Stimulated activated naive B cell treated with anti-CD40 and anti-IgM and Interleukin-4, amounts not matched to agents 10 μg/mL and 1 μg/mL and 100 μg/mL, for 72 hours (primary cell): ENCODE results near the gene FZD8.

Source experiments
- ATAC-seq, 2 donors: fragments of 150-1000 bp; cut with Tn5 transposase; replicated peaks; 2 replicates each; pipeline ENCODE4 v1.10.0; 2021; ENCODE audit warnings: moderate library complexity in 1 of 2
- DNase-seq: peaks from one replicate; pipeline ENCODE4 v3.0.0; 2021
- H3K27ac Mint-ChIP-seq: one replicate; pipeline ENCODE4 v1.8.0; 2022; ENCODE audit warnings: mild to moderate bottlenecking, mixed read lengths
- H3K27me3 Mint-ChIP-seq, 2 donors: one replicate each; pipeline ENCODE4 v1.8.0; 2022; ENCODE audit warnings: mixed read lengths in 2 of 2
- H3K36me3 Mint-ChIP-seq, 2 donors: one replicate each; pipeline ENCODE4 v1.8.0; 2022; ENCODE audit warnings: mixed read lengths in 2 of 2, mild to moderate bottlenecking in 1 of 2
- H3K4me1 Mint-ChIP-seq, 2 donors: one replicate each; pipeline ENCODE4 v1.8.0; 2022; ENCODE audit warnings: mixed read lengths in 2 of 2, mild to moderate bottlenecking in 1 of 2
- H3K4me3 Mint-ChIP-seq, 2 donors: one replicate each; pipeline ENCODE4 v1.8.0; 2022; ENCODE audit warnings: mild to moderate bottlenecking in 2 of 2, mixed read lengths in 2 of 2, moderate library complexity in 1 of 2
- H3K9me3 Mint-ChIP-seq, 2 donors: one replicate each; pipeline ENCODE4 v1.8.0; 2022; ENCODE audit warnings: mixed read lengths in 2 of 2, mild to moderate bottlenecking in 1 of 2

Gene FZD8

GRCh38 chr10:35657621-35658020 is 15.5 kb upstream of the FZD8 start:
- peaks cover 5 to 6% of the 10 kb centered on the region in 2 donors for H3K9me3 Mint-ChIP-seq
- no peaks in the 10 kb centered on the region for H3K4me1 Mint-ChIP-seq
- no peak overlapping the region for H3K4me3 Mint-ChIP-seq
- no peak overlapping the region for H3K27ac Mint-ChIP-seq
- H3K27me3 Mint-ChIP-seq = peaks cover 17 to 27% of the 10 kb centered on the region in 2 donors
- H3K36me3 Mint-ChIP-seq = no peaks in the 10 kb centered on the region
- ATAC-seq = no peak
- DNase-seq = no peak

- H3K27ac Mint-ChIP-seq = no peak overlapping the region
Observed at GRCh38 chr10:35652824-35653223, 10.7 kb upstream of the FZD8 start.

GRCh38 chr10:35650894-35651293 is 8.8 kb upstream of the FZD8 start:
- Mint-ChIP-seq H3K27me3 (peaks cover 8 to 36% of the 10 kb centered on the region in 2 donors), H3K27ac (no peak overlapping the region), H3K36me3 (no peaks in the 10 kb centered on the region), H3K9me3 (peaks cover 0 to 2% of the 10 kb centered on the region in 2 donors), H3K4me3 (no peak overlapping the region), H3K4me1 (no peaks in the 10 kb centered on the region)
- ATAC-seq = no peak
- DNase-seq = no peak

More at GRCh38 chr10:35652824-35653223, 10.7 kb upstream of the FZD8 start:
- Mint-ChIP-seq H3K27me3 (peaks cover 8 to 29% of the 10 kb centered on the region in 2 donors), H3K36me3 (no peaks in the 10 kb centered on the region), H3K4me3 (no peak overlapping the region), H3K4me1 (no peaks in the 10 kb centered on the region), H3K9me3 (no peaks in the 10 kb centered on the region)
- DNase-seq = no peak
- ATAC-seq = no peak

GRCh38 chr10:35644050-35644950 is 2.2 kb upstream of the FZD8 start:
- H3K27me3 Mint-ChIP-seq = peaks cover 25 to 70% of the 10 kb centered on the region in 2 donors

GRCh38 chr10:35643151-35644049 is 1.3 kb upstream of the FZD8 start:
- Mint-ChIP-seq H3K4me3 (peak overlapping the region; percentile 87 to 88), H3K27me3 (peaks cover 25 to 68% of the 10 kb centered on the region in 2 donors), H3K36me3 (no peaks in the 10 kb centered on the region), H3K27ac (peak overlapping the region; percentile 9), H3K9me3 (peaks cover 0 to 2% of the 10 kb centered on the region in 2 donors), H3K4me1 (peaks cover 17 to 41% of the 10 kb centered on the region in 2 donors)
- DNase-seq (no peak), ATAC-seq (no peak)

More at GRCh38 chr10:35644050-35644950, 2.2 kb upstream of the FZD8 start:
- peak overlapping the region; percentile 87 to 88 for H3K4me3 Mint-ChIP-seq
- ATAC-seq (no peak), DNase-seq (no peak)
- H3K4me1 Mint-ChIP-seq = peaks cover 17 to 41% of the 10 kb centered on the region in 2 donors
- H3K9me3 Mint-ChIP-seq = peaks cover 0 to 2% of the 10 kb centered on the region in 2 donors
- H3K27ac Mint-ChIP-seq = peak overlapping the region; percentile 0
- no peaks in the 10 kb centered on the region for H3K36me3 Mint-ChIP-seq

GRCh38 chr10:35642793-35643114 is 658 bp upstream of the FZD8 start:
- Mint-ChIP-seq H3K27ac (no peak overlapping the region), H3K27me3 (peaks cover 29 to 70% of the 10 kb centered on the region in 2 donors)

GRCh38 chr10:35641676-35642034 is 441 bp downstream of the FZD8 start:
- Mint-ChIP-seq H3K36me3 (no peaks in the 10 kb centered on the region), H3K9me3 (no peaks in the 10 kb centered on the region), H3K27me3 (peaks cover 34 to 73% of the 10 kb centered on the region in 2 donors), H3K4me1 (peaks cover 17 to 41% of the 10 kb centered on the region in 2 donors), H3K27ac (no peak overlapping the region), H3K4me3 (peak overlapping the region; percentile 56 to 88)
- ATAC-seq = peak; percentile 22 to 29
- no peak for DNase-seq

More at GRCh38 chr10:35642793-35643114, 658 bp upstream of the FZD8 start:
- Mint-ChIP-seq H3K36me3 (no peaks in the 10 kb centered on the region), H3K4me3 (peak overlapping the region; percentile 87 to 88), H3K9me3 (peaks cover 0 to 2% of the 10 kb centered on the region in 2 donors), H3K4me1 (peaks cover 17 to 41% of the 10 kb centered on the region in 2 donors)
- no peak for ATAC-seq
- DNase-seq = no peak

- Mint-ChIP-seq H3K27ac (no peak overlapping the region), H3K36me3 (no peaks in the 10 kb centered on the region), H3K4me1 (peaks cover 17 to 41% of the 10 kb centered on the region in 2 donors), H3K27me3 (peaks cover 34 to 73% of the 10 kb centered on the region in 2 donors), H3K4me3 (peak overlapping the region; percentile 80 to 88), H3K9me3 (no peaks in the 10 kb centered on the region)
- DNase-seq (peak; percentile 38), ATAC-seq (peak; percentile 53 to 59)
Observed at GRCh38 chr10:35640951-35641675, 983 bp downstream of the FZD8 start.

GRCh38 chr10:35640474-35640873 is 1.6 kb downstream of the FZD8 start:
- no peak overlapping the region for H3K27ac Mint-ChIP-seq
- peaks cover 17 to 45% of the 10 kb centered on the region in 2 donors for H3K4me1 Mint-ChIP-seq
- ATAC-seq (peak; percentile 51 to 64), DNase-seq (peak; percentile 4)
- H3K27me3 Mint-ChIP-seq = peaks cover 38 to 73% of the 10 kb centered on the region in 2 donors
- no peaks in the 10 kb centered on the region for H3K36me3 Mint-ChIP-seq
- H3K9me3 Mint-ChIP-seq = no peaks in the 10 kb centered on the region
- peak overlapping the region; percentile 83 to 87 for H3K4me3 Mint-ChIP-seq

- DNase-seq (no peak), ATAC-seq (no peak)
- Mint-ChIP-seq H3K9me3 (no peaks in the 10 kb centered on the region), H3K27ac (no peak overlapping the region), H3K27me3 (peaks cover 40 to 73% of the 10 kb centered on the region in 2 donors), H3K36me3 (no peaks in the 10 kb centered on the region), H3K4me3 (peak overlapping the region; percentile 83 to 87), H3K4me1 (peaks cover 17 to 45% of the 10 kb centered on the region in 2 donors)
Observed at GRCh38 chr10:35639728-35640401, 2.2 kb downstream of the FZD8 start.

- Mint-ChIP-seq H3K36me3 (no peaks in the 10 kb centered on the region), H3K9me3 (no peaks in the 10 kb centered on the region), H3K27ac (no peak overlapping the region), H3K27me3 (peaks cover 41 to 69% of the 10 kb centered on the region in 2 donors), H3K4me1 (peaks cover 16 to 44% of the 10 kb centered on the region in 2 donors), H3K4me3 (peak overlapping the region; percentile 69 to 73)
- ATAC-seq (no peak), DNase-seq (no peak)
Observed at GRCh38 chr10:35639021-35639727, 2.9 kb downstream of the FZD8 start.

- no peak overlapping the region for H3K4me3 Mint-ChIP-seq
Observed at GRCh38 chr10:35638101-35638500, 4.0 kb downstream of the FZD8 start.

GRCh38 chr10:35637462-35637861 is 4.6 kb downstream of the FZD8 start:
- Mint-ChIP-seq H3K9me3 (no peaks in the 10 kb centered on the region), H3K36me3 (no peaks in the 10 kb centered on the region), H3K27ac (no peak overlapping the region), H3K27me3 (peaks cover 38 to 59% of the 10 kb centered on the region in 2 donors), H3K4me3 (no peak overlapping the region), H3K4me1 (peaks cover 9 to 27% of the 10 kb centered on the region in 2 donors)
- DNase-seq (no peak), ATAC-seq (no peak)

More at GRCh38 chr10:35638101-35638500, 4.0 kb downstream of the FZD8 start:
- Mint-ChIP-seq H3K9me3 (no peaks in the 10 kb centered on the region), H3K36me3 (no peaks in the 10 kb centered on the region), H3K27ac (no peak overlapping the region), H3K4me1 (peaks cover 9 to 34% of the 10 kb centered on the region in 2 donors), H3K27me3 (peaks cover 36 to 61% of the 10 kb centered on the region in 2 donors)
- no peak for DNase-seq
- no peak for ATAC-seq
